ENCODE data around the gene PKNOX2. TPM values are rescaled to one million over a fixed set of nuclear protein-coding genes. Genes with fewer than 3 reads are reported as not detected.
"Not testable (repeated sequence)": the region's sequence is repeated elsewhere in the genome, so short reads cannot be mapped to it uniquely, and the experiment has no call there.

Gene PKNOX2
- total and polyA plus RNA-seq, 4 donors: 0.14 to 0.29 (median 0.24) TPM

DNA sequence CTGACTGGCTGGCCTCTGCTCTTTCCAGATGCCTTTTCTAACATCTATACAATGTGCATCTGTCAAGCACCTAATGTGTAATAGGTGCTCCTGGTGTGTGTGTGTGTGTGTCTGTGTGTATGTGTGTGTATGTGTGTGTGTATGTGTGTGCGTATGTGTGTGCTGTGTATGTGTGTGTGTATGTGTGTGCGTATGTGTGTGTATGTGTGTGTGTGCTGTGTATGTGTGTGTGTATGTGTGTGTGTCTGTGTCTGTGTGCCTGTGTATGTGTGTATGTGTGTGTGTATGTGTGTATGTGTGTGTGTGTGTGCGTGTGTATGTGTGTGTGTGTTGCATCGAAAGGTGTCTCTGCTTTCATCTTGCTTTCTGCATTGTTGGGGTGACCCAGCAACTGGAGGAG lies 57.9 kb downstream of the PKNOX2 start (continued):
- TF ChIP-seq YY1 (IDR thresholded peaks at IDR 0.05) (no peak), HNF4A (conservative IDR thresholded peaks at IDR 0.05) (no peak), RXRA (IDR thresholded peaks at IDR 0.05) (no peak), SP1 (IDR thresholded peaks at IDR 0.05) (no peak), JUND (IDR thresholded peaks at IDR 0.05) (no peak)
- TF ChIP-seq, protein P1, sequence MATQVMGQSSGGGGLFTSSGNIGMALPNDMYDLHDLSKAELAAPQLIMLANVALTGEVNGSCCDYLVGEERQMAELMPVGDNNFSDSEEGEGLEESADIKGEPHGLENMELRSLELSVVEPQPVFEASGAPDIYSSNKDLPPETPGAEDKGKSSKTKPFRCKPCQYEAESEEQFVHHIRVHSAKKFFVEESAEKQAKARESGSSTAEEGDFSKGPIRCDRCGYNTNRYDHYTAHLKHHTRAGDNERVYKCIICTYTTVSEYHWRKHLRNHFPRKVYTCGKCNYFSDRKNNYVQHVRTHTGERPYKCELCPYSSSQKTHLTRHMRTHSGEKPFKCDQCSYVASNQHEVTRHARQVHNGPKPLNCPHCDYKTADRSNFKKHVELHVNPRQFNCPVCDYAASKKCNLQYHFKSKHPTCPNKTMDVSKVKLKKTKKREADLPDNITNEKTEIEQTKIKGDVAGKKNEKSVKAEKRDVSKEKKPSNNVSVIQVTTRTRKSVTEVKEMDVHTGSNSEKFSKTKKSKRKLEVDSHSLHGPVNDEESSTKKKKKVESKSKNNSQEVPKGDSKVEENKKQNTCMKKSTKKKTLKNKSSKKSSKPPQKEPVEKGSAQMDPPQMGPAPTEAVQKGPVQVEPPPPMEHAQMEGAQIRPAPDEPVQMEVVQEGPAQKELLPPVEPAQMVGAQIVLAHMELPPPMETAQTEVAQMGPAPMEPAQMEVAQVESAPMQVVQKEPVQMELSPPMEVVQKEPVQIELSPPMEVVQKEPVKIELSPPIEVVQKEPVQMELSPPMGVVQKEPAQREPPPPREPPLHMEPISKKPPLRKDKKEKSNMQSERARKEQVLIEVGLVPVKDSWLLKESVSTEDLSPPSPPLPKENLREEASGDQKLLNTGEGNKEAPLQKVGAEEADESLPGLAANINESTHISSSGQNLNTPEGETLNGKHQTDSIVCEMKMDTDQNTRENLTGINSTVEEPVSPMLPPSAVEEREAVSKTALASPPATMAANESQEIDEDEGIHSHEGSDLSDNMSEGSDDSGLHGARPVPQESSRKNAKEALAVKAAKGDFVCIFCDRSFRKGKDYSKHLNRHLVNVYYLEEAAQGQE (IDR thresholded peaks at IDR 0.05): no peak

DNA sequence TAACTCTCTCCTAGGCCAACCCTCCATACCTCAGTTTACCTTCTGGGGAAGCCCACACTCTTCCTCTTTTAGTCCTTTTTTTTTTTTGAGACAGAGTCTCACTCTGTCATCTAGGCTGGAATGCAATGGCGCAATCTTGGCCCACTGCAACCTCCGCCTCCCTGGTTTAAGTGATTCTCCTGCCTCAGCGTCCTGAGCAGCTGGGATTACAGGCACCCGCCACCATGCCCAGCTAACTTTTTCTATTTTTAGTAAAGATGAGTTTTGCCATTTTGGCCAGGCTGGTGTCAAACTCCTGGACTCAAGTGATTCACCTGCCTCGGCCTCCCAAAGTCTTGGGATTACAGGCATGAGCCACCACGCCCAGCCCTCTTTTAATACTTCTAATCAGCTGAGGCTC lies 58.6 kb downstream of the PKNOX2 start:
- not testable (repeated sequence) for DNase-seq (ENCODE audit: low spot score); H3K9me3 ChIP-seq (ENCODE audit: control insufficient read depth in 4 of 4, low read length in 3 of 4); H3K4me1 ChIP-seq (ENCODE audit: control insufficient read depth in 4 of 4, insufficient read depth in 4 of 4, low read length in 3 of 4); H3K4me3 ChIP-seq (ENCODE audit: low read depth in 1 of 3, low read length in 3 of 3); H3K9ac ChIP-seq (ENCODE audit: low read depth in 1 of 2, low read length in 2 of 2); H3K36me3 ChIP-seq (ENCODE audit: control insufficient read depth in 4 of 4, insufficient read depth in 3 of 4, low read depth in 1 of 4, low read length in 3 of 4); H3K27ac ChIP-seq (ENCODE audit: low read depth in 1 of 2, low read length in 2 of 2); H3K27me3 ChIP-seq (ENCODE audit: control insufficient read depth in 4 of 4, insufficient read depth in 4 of 4, low read length in 3 of 4)
- 92% methylated on average over 6 of the region's 6 CpGs for WGBS

DNA sequence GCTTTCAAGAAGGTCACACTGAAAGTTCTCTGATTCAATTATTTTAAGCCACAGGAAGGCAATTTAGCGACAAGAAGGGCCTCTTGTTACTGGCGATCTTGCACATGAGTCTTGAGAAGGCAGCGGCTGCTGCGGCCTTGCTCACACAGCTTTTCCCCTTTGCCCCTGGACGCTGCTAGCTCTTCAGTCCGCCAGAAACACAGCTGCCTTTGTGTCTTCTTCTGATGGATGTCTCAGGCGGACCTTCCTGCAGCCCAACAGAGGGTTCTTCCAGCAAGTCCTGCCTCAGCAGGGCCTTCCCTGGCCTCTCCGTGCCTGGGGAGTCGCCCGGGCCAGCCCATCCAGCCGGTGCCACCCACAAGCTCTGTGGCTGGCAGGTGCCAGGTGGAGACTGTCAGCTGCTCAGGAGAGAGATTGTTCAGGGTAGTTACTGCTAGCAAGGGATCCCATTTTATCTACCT lies 59.4 kb downstream of the PKNOX2 start:
- H3K4me3 ChIP-seq (ENCODE audit: low read depth in 1 of 3, low read length in 3 of 3): no peak overlapping the region
- TF ChIP-seq, protein P2, sequence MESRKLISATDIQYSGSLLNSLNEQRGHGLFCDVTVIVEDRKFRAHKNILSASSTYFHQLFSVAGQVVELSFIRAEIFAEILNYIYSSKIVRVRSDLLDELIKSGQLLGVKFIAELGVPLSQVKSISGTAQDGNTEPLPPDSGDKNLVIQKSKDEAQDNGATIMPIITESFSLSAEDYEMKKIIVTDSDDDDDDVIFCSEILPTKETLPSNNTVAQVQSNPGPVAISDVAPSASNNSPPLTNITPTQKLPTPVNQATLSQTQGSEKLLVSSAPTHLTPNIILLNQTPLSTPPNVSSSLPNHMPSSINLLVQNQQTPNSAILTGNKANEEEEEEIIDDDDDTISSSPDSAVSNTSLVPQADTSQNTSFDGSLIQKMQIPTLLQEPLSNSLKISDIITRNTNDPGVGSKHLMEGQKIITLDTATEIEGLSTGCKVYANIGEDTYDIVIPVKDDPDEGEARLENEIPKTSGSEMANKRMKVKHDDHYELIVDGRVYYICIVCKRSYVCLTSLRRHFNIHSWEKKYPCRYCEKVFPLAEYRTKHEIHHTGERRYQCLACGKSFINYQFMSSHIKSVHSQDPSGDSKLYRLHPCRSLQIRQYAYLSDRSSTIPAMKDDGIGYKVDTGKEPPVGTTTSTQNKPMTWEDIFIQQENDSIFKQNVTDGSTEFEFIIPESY (IDR thresholded peaks at IDR 0.05): no peak
- TF ChIP-seq HNF4A (conservative IDR thresholded peaks at IDR 0.05) (no peak), FOXA2 (IDR thresholded peaks at IDR 0.05) (no peak), HNF4G (IDR thresholded peaks at IDR 0.05) (no peak), GABPA (IDR thresholded peaks at IDR 0.05 in 1 of 2, conservative IDR thresholded peaks at IDR 0.05 in 1 of 2) (no peak), SP1 (IDR thresholded peaks at IDR 0.05) (no peak), JUND (IDR thresholded peaks at IDR 0.05) (no peak), RXRA (IDR thresholded peaks at IDR 0.05) (no peak), YY1 (IDR thresholded peaks at IDR 0.05) (no peak), EGR1 (IDR thresholded peaks at IDR 0.05; ENCODE audit: low read depth in 2 of 2) (no peak), NR2F2 (IDR thresholded peaks at IDR 0.05) (no peak), RAD21 (IDR thresholded peaks at IDR 0.05) (no peak), TAF1 (conservative IDR thresholded peaks at IDR 0.05) (no peak), FOXA1 (IDR thresholded peaks at IDR 0.05) (no peak)
- TF ChIP-seq, protein P3, sequence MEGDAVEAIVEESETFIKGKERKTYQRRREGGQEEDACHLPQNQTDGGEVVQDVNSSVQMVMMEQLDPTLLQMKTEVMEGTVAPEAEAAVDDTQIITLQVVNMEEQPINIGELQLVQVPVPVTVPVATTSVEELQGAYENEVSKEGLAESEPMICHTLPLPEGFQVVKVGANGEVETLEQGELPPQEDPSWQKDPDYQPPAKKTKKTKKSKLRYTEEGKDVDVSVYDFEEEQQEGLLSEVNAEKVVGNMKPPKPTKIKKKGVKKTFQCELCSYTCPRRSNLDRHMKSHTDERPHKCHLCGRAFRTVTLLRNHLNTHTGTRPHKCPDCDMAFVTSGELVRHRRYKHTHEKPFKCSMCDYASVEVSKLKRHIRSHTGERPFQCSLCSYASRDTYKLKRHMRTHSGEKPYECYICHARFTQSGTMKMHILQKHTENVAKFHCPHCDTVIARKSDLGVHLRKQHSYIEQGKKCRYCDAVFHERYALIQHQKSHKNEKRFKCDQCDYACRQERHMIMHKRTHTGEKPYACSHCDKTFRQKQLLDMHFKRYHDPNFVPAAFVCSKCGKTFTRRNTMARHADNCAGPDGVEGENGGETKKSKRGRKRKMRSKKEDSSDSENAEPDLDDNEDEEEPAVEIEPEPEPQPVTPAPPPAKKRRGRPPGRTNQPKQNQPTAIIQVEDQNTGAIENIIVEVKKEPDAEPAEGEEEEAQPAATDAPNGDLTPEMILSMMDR (IDR thresholded peaks at IDR 0.05; ENCODE audit: low read depth, low read length, missing input control): no peak
- TF ChIP-seq, protein P4, sequence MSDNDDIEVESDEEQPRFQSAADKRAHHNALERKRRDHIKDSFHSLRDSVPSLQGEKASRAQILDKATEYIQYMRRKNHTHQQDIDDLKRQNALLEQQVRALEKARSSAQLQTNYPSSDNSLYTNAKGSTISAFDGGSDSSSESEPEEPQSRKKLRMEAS (IDR thresholded peaks at IDR 0.05): no peak
- TF ChIP-seq, protein P5, sequence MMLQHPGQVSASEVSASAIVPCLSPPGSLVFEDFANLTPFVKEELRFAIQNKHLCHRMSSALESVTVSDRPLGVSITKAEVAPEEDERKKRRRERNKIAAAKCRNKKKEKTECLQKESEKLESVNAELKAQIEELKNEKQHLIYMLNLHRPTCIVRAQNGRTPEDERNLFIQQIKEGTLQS (IDR thresholded peaks at IDR 0.05): no peak
- TF ChIP-seq, protein P1 (IDR thresholded peaks at IDR 0.05): no peak
- no peaks in the 10 kb centered on the region for H3K36me3 ChIP-seq (ENCODE audit: control insufficient read depth in 4 of 4, insufficient read depth in 3 of 4, low read depth in 1 of 4, low read length in 3 of 4)
- DNase-seq (ENCODE audit: low spot score): no peak
- no peaks in the 10 kb centered on the region for H3K27me3 ChIP-seq (ENCODE audit: control insufficient read depth in 4 of 4, insufficient read depth in 4 of 4, low read length in 3 of 4)
- WGBS: 85% methylated on average over 11 of the region's 11 CpGs
- no peaks in the 10 kb centered on the region for H3K4me1 ChIP-seq (ENCODE audit: control insufficient read depth in 4 of 4, insufficient read depth in 4 of 4, low read length in 3 of 4)
- H3K9ac ChIP-seq (ENCODE audit: low read depth in 1 of 2, low read length in 2 of 2): no peak overlapping the region
- H3K27ac ChIP-seq (ENCODE audit: low read depth in 1 of 2, low read length in 2 of 2): no peak overlapping the region
- no peaks in the 10 kb centered on the region for H3K9me3 ChIP-seq (ENCODE audit: control insufficient read depth in 4 of 4, low read length in 3 of 4)
